GM19468 (cell line): ENCODE measurements around the gene PPP4R2.

Source experiments
- ATAC-seq: cut with Tn5 transposase; IDR thresholded peaks from one replicate; pipeline ENCODE4 v1.9.1; 2021; ENCODE audit warnings: mild to moderate bottlenecking, moderate library complexity, moderate number of reproducible peaks; ENCODE audit not compliant: unreplicated experiment; ENCODE audit errors: extremely low read depth

The PPP4R2 gene

GRCh38 chr3:73100741-73101559 lies 104.3 kb downstream of the PPP4R2 start:
- ATAC-seq: no peak

DNA sequence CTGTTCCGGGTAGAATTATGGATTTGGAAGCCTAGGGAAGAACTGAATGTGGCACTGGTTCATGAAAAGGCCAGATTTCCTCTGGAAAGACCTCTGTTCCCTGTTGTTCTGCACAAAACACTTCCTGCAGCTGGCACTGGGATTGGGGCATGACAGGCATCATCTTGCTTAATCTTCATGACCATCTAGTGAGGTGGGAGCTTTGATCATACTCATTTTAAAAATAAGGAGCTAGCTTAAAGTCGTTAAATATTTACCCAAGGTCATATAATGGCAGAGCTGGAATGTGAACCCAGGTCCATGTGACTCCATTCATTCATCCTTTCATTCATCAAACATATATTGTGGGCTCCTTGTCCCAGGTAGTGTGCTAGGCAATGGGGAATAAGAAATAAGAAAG lies 105.3 kb downstream of the PPP4R2 start:
- no peak for ATAC-seq

- no peak for ATAC-seq
Measured at GRCh38 chr3:73107215-73107614, 110.6 kb downstream of the PPP4R2 start.

GRCh38 chr3:73107676-73108187 lies 111.1 kb downstream of the PPP4R2 start:
- no peak for ATAC-seq

DNA sequence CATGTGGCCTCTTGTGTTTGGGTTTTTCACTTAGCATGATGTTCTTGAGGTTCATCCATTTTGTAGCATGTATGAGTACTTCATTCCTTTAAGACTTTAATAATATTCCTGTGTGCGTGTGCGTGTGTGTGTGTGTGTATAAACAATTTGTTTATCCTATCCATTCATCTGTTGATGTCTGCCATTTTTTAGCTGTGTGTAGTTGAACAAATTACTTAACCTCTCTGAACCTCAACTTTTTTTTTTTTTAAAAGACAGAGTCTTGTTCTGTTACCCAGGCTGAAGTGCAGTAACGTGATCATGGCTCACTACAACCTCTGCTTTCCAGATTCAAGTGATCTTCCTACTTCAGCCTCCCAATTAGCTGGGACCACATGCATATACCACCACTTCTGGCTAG lies 112.1 kb downstream of the PPP4R2 start:
- ATAC-seq: no peak

- no peak for ATAC-seq
Measured at GRCh38 chr3:73110530-73110929, 113.9 kb downstream of the PPP4R2 start.

DNA sequence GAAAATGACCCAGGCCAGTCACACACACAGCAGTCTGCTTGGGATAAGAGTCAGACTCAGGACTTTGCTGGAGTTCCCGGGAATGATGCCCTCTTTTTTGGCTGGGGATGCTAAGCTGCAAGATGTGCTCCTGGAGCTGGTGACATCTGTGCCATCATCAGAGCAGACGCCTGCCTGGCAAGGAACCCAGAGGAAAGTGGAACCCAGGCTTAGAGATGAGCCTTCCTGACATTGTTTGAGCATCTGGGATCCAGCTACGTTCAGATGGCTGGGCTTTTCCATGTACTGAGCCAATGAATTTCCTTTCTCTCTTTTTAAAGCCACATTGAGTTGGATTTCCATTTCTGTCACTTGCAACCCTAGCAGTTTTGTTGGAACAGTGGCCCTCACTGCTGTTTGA lies 118.1 kb downstream of the PPP4R2 start:
- ATAC-seq: no peak

DNA sequence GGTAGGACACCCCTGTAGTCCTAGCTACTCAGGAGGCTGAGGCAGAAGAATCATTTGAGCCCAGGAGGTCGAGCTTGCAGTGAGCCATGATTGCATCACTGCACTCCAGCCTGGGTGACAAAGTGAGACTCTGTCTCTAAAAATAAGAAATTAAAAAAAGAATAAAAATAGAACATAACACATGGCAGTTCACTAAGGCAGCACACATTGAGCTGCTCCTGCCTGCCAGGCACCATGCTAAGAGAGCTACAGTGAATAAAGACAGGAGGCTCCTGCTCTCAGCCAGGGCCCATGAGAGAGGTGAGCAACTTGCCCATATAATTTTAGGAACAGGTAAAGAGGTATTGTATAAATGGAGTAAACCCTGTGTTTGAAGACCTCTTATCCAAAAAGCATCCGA lies 119.2 kb downstream of the PPP4R2 start:
- no peak for ATAC-seq
